ENCODE data around the gene RIN3.
A peak's percentile ranks its signal among the peaks of the same experiment; 100 is the strongest.

Gene RIN3

DNA sequence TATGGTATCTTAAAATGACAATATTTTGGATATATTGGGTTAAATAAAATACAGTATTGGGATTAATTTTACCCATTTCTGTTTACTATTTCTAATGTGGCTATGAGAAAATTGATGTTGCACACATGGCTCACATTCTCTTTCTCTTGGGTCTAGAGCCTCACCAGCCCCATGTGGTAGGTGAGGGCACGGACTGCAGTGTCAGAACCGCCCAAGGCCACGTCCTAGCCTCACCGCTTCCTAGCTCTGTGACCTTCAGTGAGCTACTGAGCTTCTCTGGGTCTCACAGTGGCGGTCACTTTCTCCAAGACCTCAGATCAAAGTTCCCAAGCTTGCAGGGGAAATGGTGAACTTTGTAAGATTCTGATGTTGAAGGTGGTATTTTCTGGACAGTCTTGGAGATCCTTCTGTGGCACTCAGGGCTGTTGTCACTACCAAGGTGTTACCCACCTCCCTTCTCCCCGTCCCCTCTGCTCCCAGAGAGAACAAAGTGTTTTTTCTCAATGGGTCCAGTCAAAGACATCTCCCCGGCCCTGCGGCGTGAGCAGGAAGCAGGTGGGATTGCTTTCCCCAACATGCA, 87.6 kb downstream of the RIN3 start:
- DNase-seq, result no peak

- no peak for DNase-seq
Measured at GRCh38 chr14:92601757-92602417, 88.3 kb downstream of the RIN3 start.

GRCh38 chr14:92603309-92604242, 90.0 kb downstream of the RIN3 start:
- peak; percentile 46 for DNase-seq

- no peak for DNase-seq
Measured at GRCh38 chr14:92605274-92605940, 91.8 kb downstream of the RIN3 start.

- DNase-seq, result no peak
Measured at GRCh38 chr14:92607251-92607650, 93.7 kb downstream of the RIN3 start.

DNA sequence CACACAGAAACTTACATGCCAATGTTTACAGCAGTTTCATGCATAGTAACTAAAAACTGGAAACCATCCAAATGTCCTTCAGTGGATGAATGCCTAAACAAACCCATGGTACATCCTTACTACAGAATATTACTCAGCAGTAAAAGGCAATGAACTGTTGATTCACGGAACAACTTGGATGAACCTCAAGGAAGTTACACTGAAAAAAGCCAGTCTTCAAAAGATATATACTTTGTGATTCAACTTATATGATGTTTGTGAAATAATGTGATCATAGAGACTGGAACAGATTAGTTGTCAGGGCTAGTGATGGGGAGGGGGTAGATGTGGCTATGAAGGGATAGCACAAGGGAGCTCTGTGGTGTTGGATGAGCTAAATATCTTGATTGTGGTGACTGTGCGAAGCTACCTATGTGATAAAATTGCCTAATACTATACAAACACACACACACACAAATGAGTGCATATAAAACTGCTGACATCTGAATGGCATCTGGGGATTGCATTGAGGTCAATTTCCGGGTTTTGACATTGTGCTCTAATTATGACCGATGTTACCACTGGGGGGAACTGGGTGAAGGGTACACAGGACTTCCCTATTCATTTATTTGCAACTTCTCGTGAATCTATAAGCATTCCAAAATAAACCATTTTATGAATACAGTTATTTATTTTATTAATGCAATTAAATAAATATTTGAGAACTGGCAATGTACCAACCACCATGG, 94.3 kb downstream of the RIN3 start:
- no peak for DNase-seq

DNA sequence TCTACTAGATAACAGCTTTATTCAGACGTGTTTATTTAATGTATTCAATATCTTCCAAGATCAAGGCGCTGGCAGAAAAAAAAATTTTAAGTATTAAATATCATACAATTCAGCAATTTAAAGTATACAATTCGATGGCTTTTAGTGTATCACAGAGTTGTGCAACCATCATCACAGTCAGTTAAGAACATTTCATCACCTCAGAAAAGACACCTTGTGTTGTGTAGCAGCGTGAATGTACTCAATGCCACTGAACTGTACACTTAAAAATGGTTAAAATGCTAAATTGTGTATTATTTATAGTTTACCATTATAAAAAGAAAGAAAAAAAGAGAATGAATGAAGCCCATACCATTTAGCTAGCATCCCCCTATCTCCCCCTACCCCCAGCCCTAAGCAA, 96.4 kb downstream of the RIN3 start:
- no peak for DNase-seq

DNA sequence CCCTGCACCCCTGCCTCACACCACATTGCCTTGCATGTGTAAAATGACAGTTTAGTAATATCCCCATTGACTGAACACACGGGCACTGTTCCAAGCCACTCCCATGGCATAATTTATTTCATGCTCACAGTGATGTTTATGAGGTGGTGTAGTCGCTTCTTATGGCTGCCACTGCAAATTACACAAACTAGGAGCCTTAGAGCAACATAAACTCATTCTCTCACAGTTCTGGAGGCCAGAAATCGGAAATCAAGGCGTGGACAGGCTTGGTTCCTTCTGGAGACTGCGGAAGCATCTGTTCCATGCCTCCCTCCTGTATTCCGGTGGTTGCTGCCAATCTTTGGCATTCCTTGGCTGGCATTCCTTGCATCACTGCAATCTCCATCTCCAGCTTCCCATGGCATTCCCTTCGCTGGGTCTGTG, 97.3 kb downstream of the RIN3 start:
- no peak for DNase-seq

DNA sequence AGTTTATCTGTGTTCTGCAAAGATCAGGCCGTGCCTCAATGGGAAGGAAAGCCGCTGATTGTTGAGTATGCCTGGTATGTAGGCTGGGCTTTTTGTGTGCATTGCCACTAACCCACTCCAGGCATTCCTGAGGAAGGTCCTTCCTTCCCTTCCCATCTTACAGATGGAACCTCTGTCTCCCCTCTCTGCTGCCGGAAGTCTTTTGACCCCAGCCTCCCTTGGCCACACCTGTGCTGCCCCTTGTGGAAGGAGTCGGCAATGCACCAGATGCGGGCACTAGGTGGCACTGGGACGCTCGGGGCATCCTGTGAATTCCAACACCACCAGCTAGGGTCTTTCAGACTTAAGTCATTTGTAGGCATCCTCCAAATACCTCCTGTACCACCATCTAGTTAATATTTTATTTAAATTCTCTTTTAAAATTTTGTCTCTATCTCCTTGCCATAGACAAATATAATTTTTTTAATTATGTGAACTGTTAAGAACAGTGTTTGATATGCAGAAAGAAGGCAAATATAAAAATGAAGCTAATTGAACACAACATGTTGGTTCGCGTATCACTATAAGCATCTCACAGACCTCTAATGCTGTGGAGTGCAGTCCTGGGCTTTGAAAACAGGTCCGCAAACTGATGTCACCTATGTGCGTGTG, 99.6 kb downstream of the RIN3 start:
- DNase-seq, result peak; percentile 45

DNA sequence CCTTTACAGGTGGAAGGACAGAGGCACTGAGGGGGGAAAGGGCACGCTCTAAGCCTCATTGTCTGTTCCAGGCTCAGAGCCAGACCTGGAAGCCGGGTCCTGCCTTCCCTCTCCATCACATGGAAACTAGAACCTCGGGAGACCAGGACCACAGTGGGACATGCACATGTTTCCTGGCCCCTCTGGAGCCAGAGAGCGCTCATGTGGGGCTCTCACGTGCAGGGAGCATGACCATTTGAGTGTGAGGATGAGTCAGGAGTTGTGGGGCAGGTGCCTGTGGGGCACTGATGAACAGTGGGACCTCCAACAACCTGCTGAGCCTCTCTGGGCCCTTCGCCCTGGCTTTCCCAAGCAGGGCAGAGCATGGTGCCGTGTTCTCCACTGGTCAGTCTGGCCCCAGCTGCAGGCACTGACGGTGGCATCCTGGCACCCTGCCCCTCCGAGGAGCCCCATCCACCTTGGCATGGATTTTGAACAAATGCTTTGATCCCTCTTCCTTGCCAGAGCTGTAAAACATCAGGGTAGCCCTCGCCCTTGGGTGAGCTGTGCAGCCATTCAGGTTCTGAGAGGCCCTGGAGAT, 100.2 kb downstream of the RIN3 start:
- no peak for DNase-seq

- peak; percentile 85 for DNase-seq
Measured at GRCh38 chr14:92615451-92615850, 101.9 kb downstream of the RIN3 start.

DNA sequence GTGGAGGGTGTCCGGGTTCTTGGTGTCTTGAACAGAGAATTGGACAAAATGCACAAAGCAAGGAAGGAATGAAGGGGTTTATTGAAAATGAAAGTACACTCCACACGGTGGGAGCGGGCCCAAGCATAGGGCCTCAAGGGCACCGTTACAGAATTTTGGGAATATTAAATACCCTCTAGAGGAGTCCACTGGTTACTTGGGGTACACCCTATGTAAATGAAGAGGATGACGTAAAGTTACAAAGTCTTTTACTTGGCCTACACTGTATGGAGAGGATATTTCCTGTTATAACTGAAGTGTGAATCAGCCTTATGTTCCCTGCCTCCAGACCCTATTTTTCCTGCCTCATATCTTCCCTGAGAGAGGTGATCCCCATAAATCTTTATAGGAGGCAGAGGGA, 102.6 kb downstream of the RIN3 start:
- no peak for DNase-seq

- DNase-seq, result no peak
Measured at GRCh38 chr14:92617581-92617980, 104.0 kb downstream of the RIN3 start.

GRCh38 chr14:92619671-92620456, 106.3 kb downstream of the RIN3 start:
- no peak for DNase-seq

DNA sequence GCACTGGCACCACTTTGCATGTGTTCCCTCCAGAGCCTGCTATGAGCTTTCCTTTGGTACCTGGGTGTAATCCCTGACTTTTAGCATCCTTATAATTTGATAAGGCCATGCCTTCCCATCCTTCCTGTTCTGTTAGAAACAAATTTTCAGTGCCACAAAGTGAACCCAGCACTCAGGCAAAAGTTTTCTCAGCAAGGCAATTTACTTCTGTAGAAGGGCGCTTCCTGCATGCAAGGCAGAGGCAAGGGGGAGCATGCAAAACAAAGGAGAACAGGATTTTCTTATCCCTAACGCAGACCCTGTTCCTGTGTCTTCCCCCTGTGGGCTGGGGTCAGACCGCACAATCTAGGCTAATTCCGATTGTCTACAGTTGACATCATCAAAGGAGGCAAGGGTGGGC, 108.7 kb downstream of the RIN3 start:
- no peak for DNase-seq

DNA sequence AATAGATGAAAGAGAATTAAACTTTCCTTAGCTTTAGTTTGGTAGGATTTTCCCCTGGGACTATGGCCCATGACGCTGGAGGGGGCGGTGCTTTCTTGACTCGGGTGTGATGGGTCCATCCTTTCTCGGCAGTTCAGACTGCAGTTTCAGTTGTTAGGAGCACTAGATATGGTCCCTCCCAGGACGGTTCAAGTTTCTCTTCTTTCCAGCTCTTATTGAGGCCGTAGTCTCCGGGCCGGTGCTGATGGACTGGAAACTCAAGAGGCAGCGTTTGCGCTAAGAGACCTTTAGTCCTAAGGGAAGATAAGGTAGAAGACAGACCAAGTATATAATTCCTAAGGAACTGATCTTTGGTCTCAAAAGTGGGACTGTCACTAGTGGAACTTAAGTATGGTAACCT, 111.2 kb downstream of the RIN3 start:
- no peak for DNase-seq

GRCh38 chr14:92625213-92625612, 111.6 kb downstream of the RIN3 start:
- DNase-seq, result no peak

GRCh38 chr14:92626041-92626440, 112.5 kb downstream of the RIN3 start:
- DNase-seq, result no peak

DNA sequence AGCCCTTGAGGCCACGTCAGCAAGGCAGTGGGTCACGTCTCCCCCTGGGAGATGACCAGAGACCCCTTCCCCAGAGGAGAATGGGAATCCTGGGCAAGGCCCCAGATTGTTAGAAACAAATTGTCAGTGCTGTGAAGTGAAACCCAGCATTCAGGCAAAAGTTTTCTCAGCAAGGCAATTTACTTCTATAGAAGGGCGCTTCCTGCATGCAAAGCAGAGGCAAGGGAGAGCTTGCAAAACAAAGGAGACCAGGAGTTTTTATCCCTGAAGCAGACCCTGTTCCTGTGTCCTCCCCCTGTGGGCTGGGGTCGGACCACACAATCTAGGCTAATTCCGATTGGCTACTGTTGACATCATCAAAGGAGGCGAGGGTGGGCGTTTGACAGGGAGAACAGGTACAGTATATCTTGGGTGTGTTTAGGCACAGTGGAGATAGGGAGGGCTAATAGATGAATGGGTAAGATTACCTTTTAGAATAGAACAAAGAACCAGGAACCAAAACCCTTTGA, 114.2 kb downstream of the RIN3 start:
- DNase-seq, result no peak

- no peak for DNase-seq
Measured at GRCh38 chr14:92628636-92629035, 115.1 kb downstream of the RIN3 start.

DNA sequence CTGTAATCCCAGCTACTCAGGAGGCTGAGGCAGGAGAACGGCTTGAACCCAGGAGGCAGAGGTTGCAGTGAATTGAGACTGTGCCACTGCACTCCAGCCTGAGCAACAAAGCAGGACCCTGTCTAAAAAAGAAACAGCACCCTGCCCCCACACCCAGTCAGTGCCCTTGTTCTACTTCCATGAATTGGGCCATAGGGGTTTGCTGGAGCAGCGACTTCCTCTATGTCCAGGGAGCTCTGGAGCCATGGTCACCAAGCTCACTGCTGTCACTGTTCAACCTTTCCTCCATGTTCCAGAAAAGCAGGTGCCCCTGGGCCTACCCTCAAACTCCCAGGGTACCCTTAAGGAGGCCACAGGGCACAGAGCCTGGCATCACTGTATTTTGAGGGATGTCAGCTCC, 116.8 kb downstream of the RIN3 start:
- no peak for DNase-seq

Measured in central memory CD4-positive, alpha-beta T cell (primary cell).